HG02840 (cell line): ENCODE measurements around the gene KLLN.
"Not testable (repeated sequence)": the region's sequence is repeated elsewhere in the genome, so short reads cannot be mapped to it uniquely, and the experiment has no call there.

Experiments used
- ATAC-seq: cut with Tn5 transposase; IDR thresholded peaks from one replicate; pipeline ENCODE4 v1.9.1; 2021; ENCODE audit warnings: mild to moderate bottlenecking, moderate library complexity, moderate number of reproducible peaks; ENCODE audit not compliant: unreplicated experiment, low FRiP score

The KLLN gene, protein sequence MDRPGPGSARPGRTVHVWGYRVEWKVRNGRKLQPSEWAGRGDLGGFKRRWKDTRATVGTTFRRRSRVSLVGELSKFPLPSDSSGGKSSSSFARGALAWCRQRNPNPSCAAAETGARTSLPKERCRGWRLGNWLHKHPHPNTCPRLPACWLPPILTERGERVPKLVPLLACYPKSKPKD

DNA sequence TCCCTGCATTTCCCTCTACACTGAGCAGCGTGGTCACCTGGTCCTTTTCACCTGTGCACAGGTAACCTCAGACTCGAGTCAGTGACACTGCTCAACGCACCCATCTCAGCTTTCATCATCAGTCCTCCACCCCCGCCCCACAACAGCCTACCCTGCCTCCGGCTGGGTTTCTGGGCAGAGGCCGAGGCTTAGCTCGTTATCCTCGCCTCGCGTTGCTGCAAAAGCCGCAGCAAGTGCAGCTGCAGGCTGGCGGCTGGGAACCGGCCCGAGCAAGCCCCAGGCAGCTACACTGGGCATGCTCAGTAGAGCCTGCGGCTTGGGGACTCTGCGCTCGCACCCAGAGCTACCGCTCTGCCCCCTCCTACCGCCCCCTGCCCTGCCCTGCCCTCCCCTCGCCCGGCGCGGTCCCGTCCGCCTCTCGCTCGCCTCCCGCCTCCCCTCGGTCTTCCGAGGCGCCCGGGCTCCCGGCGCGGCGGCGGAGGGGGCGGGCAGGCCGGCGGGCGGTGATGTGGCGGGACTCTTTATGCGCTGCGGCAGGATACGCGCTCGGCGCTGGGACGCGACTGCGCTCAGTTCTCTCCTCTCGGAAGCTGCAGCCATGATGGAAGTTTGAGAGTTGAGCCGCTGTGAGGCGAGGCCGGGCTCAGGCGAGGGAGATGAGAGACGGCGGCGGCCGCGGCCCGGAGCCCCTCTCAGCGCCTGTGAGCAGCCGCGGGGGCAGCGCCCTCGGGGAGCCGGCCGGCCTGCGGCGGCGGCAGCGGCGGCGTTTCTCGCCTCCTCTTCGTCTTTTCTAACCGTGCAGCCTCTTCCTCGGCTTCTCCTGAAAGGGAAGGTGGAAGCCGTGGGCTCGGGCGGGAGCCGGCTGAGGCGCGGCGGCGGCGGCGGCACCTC lies at the start of gene KLLN, which contains the start of gene PTEN:
Gene KLLN, minus strand, starts transcription at position 481 of the 891 bp plus-strand sequence. CDS start 1,046 bp downstream, outside the sequence.
Gene PTEN, plus strand, starts transcription at position 573 of the 891 bp plus-strand sequence. CDS start 845 bp downstream, outside the sequence.
- ATAC-seq, result peak; percentile 32

DNA sequence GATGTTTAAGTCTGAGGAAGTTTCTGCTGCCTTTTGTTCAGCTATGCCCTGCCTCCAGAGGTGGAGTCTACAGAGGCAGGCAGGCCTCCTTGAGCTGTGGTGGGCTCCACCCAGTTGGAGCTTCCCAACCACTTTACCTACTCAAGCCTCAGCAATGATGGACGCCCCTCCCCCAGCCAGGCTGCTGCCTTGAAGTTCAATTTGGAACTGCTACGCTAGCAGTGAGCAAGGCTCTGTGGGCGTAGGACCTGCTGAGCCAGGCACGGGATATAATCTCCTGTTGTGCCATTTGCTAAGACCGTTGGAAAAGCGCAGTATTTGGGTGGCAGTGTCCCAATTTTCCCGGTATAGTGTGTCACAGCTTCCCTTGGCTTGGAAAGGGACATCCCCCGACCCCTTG lies 40.1 kb upstream of the KLLN start:
- not testable (repeated sequence) for ATAC-seq

DNA sequence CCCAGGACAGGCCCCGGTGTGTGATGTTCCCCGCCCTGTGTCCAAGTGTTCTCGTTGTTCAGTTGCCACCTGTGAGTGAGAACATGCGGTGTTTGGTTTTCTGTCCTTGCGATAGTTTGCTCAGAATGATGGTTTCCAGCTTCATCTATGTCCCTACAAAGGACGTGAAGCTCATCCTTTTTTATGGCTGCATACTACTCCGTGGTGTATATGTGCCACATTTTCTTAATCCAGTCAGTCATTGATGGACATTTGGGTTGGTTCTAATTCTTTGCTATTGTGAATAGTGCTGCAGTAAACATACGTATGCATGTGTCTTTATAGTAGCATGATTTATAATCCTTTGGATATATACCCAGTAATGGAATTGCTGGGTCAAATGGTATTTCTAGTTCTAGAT lies 34.6 kb upstream of the KLLN start:
- not testable (repeated sequence) for ATAC-seq

DNA sequence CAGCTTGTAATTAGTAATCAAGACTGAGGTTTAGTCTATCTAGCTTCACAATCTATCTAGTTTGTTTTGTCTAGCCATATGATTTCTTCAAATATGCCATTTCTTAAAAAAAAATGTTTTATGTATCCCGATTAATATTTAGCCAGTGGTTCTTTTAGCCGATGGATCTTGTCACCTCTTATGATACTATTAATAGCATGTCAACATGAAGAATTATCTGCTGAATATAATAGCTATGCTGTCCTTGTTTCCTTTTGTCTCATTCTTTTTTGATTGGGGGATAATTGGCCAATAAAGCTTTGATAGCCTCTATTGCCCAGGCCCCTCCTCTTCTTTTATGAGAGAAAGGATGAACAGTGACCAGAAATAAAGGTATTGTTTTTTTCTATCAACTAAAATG lies 32.9 kb upstream of the KLLN start:
- ATAC-seq, result no peak

DNA sequence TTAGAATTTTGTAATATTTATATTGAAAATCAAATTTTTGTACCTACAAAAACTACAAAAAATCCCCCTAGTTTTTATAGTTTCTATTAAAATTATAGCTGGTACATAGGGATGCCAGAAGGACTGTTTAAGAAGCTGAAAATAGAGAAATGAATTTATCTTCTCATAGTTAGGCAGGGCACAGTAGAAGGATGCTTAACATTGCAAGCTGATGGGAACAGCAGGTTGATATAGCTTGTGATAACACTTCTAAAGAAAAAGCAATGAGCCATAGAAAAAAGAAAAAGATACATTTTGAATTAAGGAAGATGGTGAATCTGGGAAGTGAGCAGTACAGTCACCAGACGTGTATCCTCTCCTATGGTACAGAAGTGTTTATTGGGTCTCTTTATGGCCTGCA lies 32.1 kb upstream of the KLLN start:
- ATAC-seq, result no peak

DNA sequence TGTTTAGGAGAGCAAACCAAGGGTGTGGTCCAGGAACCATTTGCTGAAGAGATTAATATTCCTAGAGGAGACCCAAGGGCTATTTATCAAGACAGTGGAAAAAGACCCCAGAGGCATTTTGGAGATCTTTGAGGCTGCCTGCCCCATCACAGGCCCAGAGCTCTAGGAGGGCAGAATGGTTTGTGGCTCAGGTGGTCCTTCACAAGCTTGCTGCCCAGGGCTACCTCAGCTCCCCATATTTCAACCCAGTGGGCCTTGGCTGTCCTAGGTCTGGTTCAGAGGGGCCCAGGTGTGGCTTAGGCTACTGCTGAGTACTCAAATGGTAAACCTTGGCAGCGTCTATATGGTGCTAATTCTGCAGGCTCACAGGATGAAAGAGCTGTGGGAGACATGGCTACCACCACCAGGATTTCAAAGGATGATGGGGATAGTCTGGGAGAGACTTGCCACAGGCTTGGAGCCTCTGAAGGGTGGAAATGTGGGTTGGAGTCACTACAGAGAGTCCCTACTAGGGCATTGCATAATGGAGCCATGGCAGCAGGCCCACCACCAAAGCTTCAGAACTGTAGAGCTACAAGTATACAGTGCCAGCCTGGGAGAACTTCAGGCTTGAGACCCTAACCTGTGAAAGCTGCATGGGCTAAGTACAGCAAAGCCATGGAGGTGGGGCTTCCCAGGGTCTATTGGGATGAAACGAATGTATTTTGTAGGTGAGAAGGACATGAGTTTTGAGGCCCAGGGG lies 24.4 kb upstream of the KLLN start:
- no peak for ATAC-seq

DNA sequence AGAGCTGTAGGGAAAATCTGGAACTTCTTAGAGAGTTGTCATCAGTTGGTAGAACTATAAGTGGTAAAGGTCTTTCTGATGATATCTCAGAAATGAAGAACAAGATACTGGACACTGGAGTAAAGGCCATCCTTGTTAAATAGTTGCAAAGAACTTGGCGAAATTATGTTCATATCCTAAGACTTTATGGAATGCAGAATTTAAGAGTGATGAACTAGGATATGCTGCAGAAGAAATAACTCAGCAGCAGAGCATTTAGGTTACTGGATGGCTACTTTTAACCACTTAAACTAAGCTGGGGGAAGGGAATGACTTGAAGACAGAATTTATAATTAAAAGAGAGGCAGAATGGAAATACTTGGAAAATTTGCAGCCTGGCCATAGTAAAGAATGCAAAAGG lies 23.8 kb upstream of the KLLN start:
- no peak for ATAC-seq

DNA sequence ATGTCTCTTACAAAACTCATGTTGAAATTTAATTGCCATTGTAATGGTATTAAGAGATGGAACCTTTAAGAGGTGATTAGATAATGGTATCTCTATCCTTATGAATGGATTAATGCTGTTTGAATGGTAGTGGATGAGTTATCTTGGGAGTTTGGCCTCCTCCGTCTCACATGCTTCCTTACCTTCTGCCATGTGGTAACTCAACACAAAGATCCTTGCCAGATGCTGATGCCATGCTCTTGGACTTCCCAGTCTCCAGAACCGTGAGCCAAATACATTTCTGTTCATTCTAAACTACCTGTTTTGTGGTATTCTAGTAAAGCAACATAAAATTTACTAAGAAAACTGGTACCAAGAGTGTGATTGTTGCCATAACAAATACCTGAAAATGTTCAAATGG lies 23.3 kb upstream of the KLLN start:
- no peak for ATAC-seq

DNA sequence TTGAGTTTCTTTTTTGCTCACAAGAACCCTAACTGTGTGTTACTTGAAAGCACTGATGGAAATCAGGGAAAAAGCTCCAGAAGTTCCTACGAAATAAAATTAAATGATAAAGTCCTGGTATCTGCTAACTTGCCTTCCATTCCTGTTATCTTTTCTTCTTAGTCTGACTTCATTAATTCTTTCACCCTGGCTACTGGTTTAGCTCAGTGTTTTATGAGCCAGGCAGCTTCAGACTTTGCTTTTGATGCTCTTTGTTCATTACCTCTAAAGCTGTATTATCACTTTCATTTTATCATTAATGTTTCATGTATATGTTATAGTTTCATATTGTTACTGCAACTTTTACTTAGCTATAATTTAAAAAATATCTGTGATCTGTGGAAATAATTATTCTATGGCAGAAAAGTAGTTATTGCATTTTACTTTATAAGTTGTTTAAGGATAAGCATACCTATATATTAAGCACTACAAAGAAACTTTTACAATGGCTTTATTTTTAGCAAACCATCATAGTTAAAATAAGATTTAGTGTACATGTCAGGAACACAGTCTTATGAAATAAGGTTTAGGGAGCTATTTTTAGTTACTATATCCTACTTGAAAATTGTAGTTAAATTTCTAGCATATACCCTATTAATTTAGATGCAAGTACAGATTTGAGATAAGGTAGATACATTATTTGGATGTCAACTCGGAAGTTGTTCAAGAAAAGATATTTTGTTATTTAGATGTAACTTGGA lies 19.4 kb upstream of the KLLN start:
- ATAC-seq, result no peak

DNA sequence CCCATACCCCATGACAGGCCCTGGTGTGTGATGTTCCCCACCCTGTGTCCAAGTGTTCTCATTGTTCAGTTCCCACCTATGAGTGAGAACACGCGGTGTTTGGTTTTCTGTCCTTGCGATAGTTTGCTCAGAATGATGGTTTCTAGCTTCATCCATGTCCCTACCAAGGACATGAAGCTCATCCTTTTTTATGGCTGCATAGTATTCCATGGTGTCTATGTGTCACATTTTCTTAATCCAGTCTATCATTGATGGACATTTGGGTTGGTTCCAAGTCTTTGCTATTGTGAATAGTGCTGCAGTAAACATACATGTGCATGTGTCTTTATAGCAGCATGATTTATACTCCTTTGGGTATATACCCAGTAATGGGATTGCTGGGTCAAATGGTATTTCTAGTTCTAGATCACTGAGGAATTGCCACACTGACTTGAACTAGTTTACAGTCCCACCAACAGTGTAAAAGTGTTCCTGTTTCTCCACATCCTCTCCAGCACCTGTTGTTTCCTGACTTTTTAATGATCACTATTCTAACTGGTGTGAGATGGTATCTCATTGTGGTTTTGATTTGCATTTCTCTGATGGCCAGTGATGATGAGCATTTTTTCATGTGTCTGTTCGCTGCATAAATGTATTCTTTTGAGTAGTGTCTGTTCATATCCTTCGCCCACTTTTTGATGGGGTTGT lies 18.2 kb upstream of the KLLN start:
- not testable (repeated sequence) for ATAC-seq

DNA sequence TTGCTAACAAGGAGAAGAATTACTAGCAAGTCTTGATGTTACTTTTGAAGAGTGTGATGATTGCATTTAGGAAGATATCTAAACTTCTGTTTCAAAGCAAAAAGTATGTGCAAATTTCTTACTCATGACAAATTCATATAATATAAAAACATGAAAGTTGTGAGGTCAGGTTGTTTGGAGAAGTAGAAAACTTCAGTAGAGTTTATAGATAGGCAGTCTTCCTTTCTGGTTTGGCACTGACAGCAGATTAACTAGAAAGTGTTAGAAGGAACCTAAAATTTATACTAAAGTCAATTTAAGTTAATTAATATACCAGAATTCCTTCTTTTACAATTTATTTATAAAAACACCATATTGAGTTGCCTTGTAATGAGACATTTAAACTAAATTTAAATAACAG lies 17.0 kb upstream of the KLLN start:
- ATAC-seq, result no peak

DNA sequence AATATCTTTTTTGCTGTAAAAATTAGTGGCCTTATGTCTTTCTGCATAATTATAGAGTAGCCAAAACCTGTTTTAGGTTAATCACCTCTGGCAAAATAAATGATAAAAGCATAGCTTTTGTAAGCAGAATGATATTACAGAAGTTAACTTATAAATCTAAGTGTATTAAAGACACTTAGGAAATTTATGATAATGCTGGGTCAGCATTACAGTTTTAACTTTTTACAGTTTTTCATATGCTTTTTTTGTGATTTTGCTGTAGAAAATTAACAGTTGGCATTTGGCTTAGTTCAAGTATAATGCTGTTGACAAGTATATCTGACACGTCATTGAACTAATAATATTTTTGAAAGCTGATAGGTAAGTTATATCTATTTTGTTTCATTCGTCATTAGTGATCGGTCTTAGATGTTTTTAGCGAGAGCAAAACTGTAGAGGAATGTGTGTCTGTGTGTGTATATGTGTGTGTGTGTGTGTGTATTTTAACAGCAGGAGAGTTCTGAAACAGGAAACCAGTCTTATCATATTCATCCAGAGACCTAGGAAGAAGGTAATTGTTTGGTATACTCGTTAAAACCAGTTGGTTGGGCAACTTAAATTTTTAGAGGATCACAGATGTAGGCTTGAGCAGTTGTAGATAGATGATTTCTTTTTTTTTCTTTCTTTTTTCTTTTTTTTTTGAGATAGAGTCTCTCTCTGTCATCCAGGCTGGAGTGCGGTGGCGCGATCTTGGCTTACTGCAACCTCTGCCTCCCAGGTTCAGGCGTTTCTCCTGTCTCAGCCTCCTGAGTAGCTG lies 15.5 kb upstream of the KLLN start:
- ATAC-seq, result no peak

DNA sequence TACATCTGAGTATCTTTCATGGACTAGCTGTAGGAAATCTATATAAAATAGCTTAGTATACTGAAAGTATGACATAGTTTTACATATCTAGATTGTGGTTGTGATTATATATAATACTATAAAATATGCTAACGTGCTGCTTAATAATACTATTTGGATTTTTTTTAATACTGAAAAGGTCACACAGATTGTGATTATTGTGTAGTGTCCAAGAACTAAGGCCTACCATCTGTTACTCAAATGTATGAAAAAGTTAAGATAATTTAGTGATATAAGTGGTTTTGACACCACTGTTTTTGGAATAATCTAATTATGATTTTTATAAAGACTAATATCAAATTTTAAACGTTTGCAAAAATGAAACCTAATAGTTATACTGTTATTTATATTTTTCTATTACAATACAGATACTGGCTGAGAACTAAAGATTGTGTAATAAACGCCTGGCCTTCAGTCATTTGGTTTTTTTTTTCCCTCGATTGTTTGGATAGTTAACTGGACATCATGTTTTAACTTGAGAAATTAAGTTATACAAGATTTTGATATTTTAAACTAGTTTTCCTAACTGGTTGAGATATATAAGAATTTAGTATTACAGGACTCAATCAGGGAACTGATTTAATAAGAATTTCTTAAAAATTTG lies 12.7 kb upstream of the KLLN start:
- ATAC-seq, result no peak

DNA sequence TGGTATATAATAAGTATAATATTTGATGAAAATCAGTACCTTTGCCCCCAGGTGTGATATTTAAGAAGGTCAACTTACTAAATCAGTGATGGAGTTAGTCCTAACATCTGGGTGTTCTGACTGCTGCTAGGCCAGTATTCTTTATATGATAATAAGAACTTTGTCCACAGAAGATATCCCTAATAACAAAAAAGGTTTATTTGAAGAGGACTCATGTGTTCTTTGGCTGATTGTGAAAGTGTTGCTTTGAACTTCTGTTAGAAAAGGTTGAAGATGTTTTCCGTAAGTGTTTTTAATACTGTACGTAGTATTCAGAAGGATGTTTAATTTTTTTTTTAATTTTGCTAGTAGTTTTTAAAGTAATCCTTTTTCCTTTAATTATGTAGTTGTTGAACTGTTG lies 10.3 kb upstream of the KLLN start:
- ATAC-seq, result no peak

DNA sequence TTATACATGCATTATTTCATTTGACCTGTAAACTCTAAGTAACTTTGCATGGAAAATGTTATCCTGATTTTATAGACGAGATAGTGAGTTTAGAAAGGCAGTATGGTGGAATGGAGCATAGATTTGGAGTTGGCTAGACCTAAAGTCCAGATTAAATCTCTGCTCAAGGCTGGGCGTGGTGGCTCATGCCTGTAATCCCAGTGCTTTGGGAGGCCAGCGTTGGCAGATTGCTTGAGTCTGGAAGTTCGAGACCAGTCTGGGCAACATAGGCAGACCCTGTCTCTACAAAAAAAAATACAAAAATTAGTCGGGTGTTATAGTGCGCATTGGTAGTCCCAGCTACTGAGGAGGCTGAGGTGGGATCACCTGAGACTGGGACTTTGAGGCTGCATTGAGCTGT lies 9.5 kb upstream of the KLLN start:
- no peak for ATAC-seq

DNA sequence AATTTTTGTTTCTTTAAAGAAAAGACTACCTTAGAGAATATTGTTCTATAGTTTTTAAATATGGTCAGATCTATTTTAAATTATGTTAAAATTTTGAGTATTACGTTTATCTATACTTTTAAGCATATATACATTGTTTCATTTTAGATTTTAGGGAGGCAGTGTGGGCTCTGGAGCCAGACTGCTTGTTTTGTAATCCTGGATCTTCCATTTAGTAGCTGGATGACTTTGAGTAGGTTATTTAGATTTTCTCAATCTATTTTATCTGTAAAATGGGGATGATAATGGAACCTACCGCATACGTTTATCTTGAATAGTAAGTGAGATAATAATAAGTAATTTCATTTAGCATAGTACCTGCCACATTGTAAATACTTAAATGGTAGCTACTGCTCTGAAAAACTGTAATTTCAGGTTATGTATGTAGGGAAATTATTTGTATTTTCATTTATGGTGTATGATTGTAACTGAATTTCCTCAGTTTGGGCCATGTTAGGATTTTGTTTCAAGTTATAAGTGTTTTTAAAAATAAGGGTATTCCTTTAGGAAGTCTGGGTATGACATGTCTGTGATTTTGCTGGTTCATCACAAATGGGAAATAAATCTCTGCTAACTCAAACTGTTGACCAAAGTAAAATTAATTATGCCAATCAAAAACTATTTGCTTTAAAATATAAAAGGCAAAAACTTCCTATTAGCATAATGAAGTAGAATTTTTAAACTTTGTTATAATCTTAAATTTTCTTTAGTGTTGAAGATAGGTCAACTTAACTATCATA lies 6.6 kb upstream of the KLLN start:
- ATAC-seq, result no peak

DNA sequence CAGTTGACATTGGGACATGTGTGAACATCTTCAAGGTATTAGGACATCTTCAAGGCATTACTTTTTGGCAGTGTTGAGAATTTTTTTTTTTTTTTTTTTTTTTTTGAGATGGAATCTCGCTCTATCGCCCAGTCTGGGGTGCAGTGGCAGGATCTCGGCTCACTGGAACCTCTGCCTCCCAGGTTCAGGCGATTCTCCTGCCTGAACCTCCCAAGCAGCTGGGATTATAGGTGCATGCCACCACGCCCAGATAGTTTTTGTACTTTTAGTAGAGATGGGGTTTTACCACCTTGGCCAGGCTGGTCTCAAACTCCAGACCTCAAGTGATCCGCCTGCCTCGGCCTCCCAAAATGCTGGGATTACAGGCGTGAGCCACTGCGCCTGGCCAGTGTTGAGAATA lies 5.8 kb upstream of the KLLN start:
- not testable (repeated sequence) for ATAC-seq

DNA sequence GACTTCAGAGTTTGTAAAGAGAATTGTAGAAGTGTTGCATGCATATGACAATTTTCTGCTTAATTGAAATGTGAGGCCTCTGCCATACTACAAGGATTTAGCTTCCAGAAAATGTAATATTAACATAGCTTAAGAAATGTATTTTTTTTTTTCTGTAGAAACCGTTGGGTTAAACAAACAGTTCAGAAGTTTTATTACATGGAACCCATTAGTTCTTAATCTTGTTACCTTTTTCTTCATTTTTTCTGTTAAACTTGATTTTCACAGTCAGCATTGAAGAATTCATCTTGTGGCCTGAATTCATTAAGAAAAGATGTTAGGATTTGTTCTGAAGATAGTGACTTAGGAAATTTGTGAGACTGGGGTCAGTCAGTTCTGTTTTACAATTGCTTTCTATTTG lies 4.9 kb upstream of the KLLN start:
- no peak for ATAC-seq
